Liver (tissue), 9 donors: ENCODE measurements around the gene MYO5A. TPM values are rescaled to one million over a fixed set of nuclear protein-coding genes. Genes with fewer than 3 reads are reported as not detected.

Source experiments
- DNase-seq: peaks from one replicate; pipeline ENCODE4 v3.0.0-alpha.2; 2017; ENCODE audit warnings: low spot score
- H3K27ac ChIP-seq, 2 donors: one replicate each; pipeline ENCODE4 v1.7.0; 2013; ENCODE audit warnings: inconsistent platforms in 2 of 2, low read length in 2 of 2, control low read depth in 1 of 2, low read depth in 1 of 2, mild to moderate bottlenecking in 1 of 2
- H3K27me3 ChIP-seq, 4 donors: one replicate each; pipeline versions ENCODE4 v1.6.1 to v1.7.0; 2013; ENCODE audit warnings: low read length in 3 of 4, inconsistent platforms in 1 of 4, mild to moderate bottlenecking in 1 of 4, moderate library complexity in 1 of 4; ENCODE audit not compliant: control insufficient read depth in 4 of 4, insufficient read depth in 4 of 4
- H3K36me3 ChIP-seq, 4 donors: one replicate each; pipeline versions ENCODE4 v1.6.1 to v1.7.0; 2013; ENCODE audit warnings: low read length in 3 of 4, mild to moderate bottlenecking in 3 of 4, low read depth in 1 of 4, moderate library complexity in 1 of 4; ENCODE audit not compliant: control insufficient read depth in 4 of 4, insufficient read depth in 3 of 4
- H3K4me1 ChIP-seq, 4 donors: one replicate each; pipeline versions ENCODE4 v1.6.1 to v1.7.0; 2013; ENCODE audit warnings: low read length in 3 of 4, mild to moderate bottlenecking in 3 of 4, moderate library complexity in 1 of 4; ENCODE audit not compliant: control insufficient read depth in 4 of 4, insufficient read depth in 4 of 4
- H3K4me3 ChIP-seq, 3 donors: one replicate each; pipeline versions ENCODE4 v1.6.1 to v1.7.0; 2013; ENCODE audit warnings: low read length in 3 of 3, control low read depth in 1 of 3, low read depth in 1 of 3, mild to moderate bottlenecking in 1 of 3
- H3K9ac ChIP-seq, 2 donors: one replicate each; pipeline ENCODE4 v1.7.0; 2013; ENCODE audit warnings: low read length in 2 of 2, mild to moderate bottlenecking in 2 of 2, moderate library complexity in 2 of 2, control low read depth in 1 of 2, low read depth in 1 of 2
- H3K9me3 ChIP-seq, 4 donors: one replicate each; pipeline versions ENCODE4 v1.6.1 to v1.7.0; 2013; ENCODE audit warnings: low read length in 3 of 4; ENCODE audit not compliant: control insufficient read depth in 4 of 4
- EGR1 ChIP-seq, 2 donors: IDR thresholded peaks; 2 replicates each; pipeline ENCODE4 v1.6.1; 2016 to 2018; ENCODE audit warnings: antibody characterized with exemption in 2 of 2, low read depth in 2 of 2
- FOXA1 ChIP-seq: IDR thresholded peaks from 2 replicates; pipeline ENCODE4 v1.6.1; 2016; ENCODE audit warnings: antibody characterized with exemption
- GABPA ChIP-seq, 2 donors: IDR thresholded peaks in 1 of 2; conservative IDR thresholded peaks in 1 of 2; 2 replicates each; pipeline ENCODE4 v1.6.1; 2016; ENCODE audit warnings: antibody characterized with exemption in 2 of 2, mild to moderate bottlenecking in 1 of 2, moderate library complexity in 1 of 2
- HNF4A ChIP-seq, 2 donors: conservative IDR thresholded peaks; 2 replicates each; pipeline ENCODE4 v1.6.1; 2016; ENCODE audit warnings: antibody characterized with exemption in 2 of 2, mild to moderate bottlenecking in 2 of 2
- HNF4G ChIP-seq: IDR thresholded peaks from 2 replicates; pipeline ENCODE4 v1.6.1; 2016; ENCODE audit warnings: antibody characterized with exemption
- JUND ChIP-seq, 2 donors: IDR thresholded peaks; 2 replicates each; pipeline ENCODE4 v1.6.1; 2016; ENCODE audit warnings: antibody characterized with exemption in 2 of 2
- RAD21 ChIP-seq, 2 donors: IDR thresholded peaks; 2 replicates each; pipeline ENCODE4 v1.6.1; 2016; ENCODE audit warnings: antibody characterized with exemption in 2 of 2, mild to moderate bottlenecking in 2 of 2
- RXRA ChIP-seq, 2 donors: IDR thresholded peaks; 2 replicates each; pipeline ENCODE4 v1.6.1; 2017 to 2018; ENCODE audit warnings: antibody characterized with exemption in 2 of 2, mild to moderate bottlenecking in 1 of 2
- SP1 ChIP-seq: IDR thresholded peaks from 2 replicates; pipeline ENCODE4 v1.6.1; 2018; ENCODE audit warnings: antibody characterized with exemption, mild to moderate bottlenecking
- TAF1 ChIP-seq: conservative IDR thresholded peaks from 2 replicates; pipeline ENCODE4 v1.6.1; 2016; ENCODE audit warnings: antibody characterized with exemption, mild to moderate bottlenecking
- YY1 ChIP-seq: IDR thresholded peaks from 2 replicates; pipeline ENCODE4 v1.6.1; 2016; ENCODE audit warnings: antibody characterized with exemption, mild to moderate bottlenecking
- WGBS: extraction: QIAGEN DNeasy Blood & Tissue Kit; methylation state at CpG from one replicate; pipeline ENCODE4 v1.1.7; 2013; 5-methylcytosine and 5-hydroxymethylcytosine counted together
- polyA plus RNA-seq, 2 donors: library from polyadenylated mRNA; stranded (reverse) in 1 of 2; unstranded in 1 of 2; fragments of 200-250 nt in 1 of 2; fragments of >200 nt in 1 of 2; fragmentation: Nextera tagmentation in 1 of 2; extraction: Ambion mirVana in 1 of 2; gene quantifications; one replicate each; pipeline versions ENCODE4 v1.2.1 to v1.2.3, GENCODE V29; 2013 to 2015
- total RNA-seq, 2 donors: library from RNA; depleted of rRNA; stranded (reverse); fragments of >200 nt; gene quantifications; one replicate each; pipeline ENCODE4 v1.2.3, GENCODE V29; 2014
- TF ChIP-seq, protein P1 (sequence below): IDR thresholded peaks from 2 replicates; pipeline ENCODE4 v1.6.1; 2016; ENCODE audit warnings: antibody characterized with exemption
- TF ChIP-seq, protein P2 (sequence below): IDR thresholded peaks from 2 replicates; pipeline ENCODE4 v1.6.1; 2016; ENCODE audit warnings: antibody characterized with exemption, mild to moderate bottlenecking
- TF ChIP-seq, protein P3 (sequence below): IDR thresholded peaks from 2 replicates; pipeline ENCODE4 v1.6.1; 2016; ENCODE audit warnings: antibody characterized with exemption
- TF ChIP-seq, protein P4 (sequence below): fragments of 150-350 bp; IDR thresholded peaks from 2 replicates; pipeline ENCODE4 v1.5.1; 2017; ENCODE audit warnings: improper control_type of control experiment, low read depth, low read length; ENCODE audit not compliant: missing input control
- donor health status: healthy.
- donor health status: healthy.
- donor health status: healthy.
- donor health status: healthy.
- donor health status: healthy.

The MYO5A gene
- total and polyA plus RNA-seq, 4 donors: 1.0 to 7.1 (median 3.0) TPM

DNA sequence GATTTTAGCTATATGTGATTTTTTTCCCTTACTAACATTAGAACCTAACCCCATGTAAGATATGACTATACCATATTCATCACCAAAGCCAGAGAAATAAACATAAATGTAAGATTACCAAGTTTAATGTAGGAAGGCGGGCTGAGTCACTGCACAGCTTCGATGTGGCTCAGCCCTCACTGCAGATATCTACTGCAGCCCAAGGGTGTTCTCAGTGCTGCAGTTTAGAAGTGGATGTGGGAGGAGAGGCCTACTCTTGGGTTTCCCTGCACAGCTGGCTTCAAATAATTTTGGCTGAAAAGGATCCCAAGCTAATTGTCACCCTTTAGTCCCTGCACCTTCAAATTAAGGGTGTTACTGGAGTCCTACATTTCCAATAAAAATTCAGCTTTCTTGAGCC, 30.9 kb upstream of the MYO5A start:
- Histone ChIP-seq H3K27me3 (no peaks in the 10 kb centered on the region), H3K4me3 (no peak overlapping the region), H3K9ac (no peak overlapping the region), H3K36me3 (peaks cover 0 to 10% (median 3%) of the 10 kb centered on the region in 4 donors), H3K4me1 (peaks cover 5 to 14% (median 8%) of the 10 kb centered on the region in 4 donors), H3K27ac (no peak overlapping the region), H3K9me3 (no peaks in the 10 kb centered on the region)
- no peak for DNase-seq
- no peak for TF ChIP-seq RAD21 (IDR thresholded peaks at IDR 0.05)
- TF ChIP-seq GABPA (IDR thresholded peaks at IDR 0.05 in 1 of 2, conservative IDR thresholded peaks at IDR 0.05 in 1 of 2): no peak
- TF ChIP-seq RXRA (IDR thresholded peaks at IDR 0.05): no peak
- no peak for TF ChIP-seq YY1
- TF ChIP-seq, protein P1, sequence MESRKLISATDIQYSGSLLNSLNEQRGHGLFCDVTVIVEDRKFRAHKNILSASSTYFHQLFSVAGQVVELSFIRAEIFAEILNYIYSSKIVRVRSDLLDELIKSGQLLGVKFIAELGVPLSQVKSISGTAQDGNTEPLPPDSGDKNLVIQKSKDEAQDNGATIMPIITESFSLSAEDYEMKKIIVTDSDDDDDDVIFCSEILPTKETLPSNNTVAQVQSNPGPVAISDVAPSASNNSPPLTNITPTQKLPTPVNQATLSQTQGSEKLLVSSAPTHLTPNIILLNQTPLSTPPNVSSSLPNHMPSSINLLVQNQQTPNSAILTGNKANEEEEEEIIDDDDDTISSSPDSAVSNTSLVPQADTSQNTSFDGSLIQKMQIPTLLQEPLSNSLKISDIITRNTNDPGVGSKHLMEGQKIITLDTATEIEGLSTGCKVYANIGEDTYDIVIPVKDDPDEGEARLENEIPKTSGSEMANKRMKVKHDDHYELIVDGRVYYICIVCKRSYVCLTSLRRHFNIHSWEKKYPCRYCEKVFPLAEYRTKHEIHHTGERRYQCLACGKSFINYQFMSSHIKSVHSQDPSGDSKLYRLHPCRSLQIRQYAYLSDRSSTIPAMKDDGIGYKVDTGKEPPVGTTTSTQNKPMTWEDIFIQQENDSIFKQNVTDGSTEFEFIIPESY: no peak
- TF ChIP-seq FOXA1: no peak
- TF ChIP-seq, protein P2, sequence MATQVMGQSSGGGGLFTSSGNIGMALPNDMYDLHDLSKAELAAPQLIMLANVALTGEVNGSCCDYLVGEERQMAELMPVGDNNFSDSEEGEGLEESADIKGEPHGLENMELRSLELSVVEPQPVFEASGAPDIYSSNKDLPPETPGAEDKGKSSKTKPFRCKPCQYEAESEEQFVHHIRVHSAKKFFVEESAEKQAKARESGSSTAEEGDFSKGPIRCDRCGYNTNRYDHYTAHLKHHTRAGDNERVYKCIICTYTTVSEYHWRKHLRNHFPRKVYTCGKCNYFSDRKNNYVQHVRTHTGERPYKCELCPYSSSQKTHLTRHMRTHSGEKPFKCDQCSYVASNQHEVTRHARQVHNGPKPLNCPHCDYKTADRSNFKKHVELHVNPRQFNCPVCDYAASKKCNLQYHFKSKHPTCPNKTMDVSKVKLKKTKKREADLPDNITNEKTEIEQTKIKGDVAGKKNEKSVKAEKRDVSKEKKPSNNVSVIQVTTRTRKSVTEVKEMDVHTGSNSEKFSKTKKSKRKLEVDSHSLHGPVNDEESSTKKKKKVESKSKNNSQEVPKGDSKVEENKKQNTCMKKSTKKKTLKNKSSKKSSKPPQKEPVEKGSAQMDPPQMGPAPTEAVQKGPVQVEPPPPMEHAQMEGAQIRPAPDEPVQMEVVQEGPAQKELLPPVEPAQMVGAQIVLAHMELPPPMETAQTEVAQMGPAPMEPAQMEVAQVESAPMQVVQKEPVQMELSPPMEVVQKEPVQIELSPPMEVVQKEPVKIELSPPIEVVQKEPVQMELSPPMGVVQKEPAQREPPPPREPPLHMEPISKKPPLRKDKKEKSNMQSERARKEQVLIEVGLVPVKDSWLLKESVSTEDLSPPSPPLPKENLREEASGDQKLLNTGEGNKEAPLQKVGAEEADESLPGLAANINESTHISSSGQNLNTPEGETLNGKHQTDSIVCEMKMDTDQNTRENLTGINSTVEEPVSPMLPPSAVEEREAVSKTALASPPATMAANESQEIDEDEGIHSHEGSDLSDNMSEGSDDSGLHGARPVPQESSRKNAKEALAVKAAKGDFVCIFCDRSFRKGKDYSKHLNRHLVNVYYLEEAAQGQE: no peak
- no peak for TF ChIP-seq HNF4A (conservative IDR thresholded peaks at IDR 0.05)
- TF ChIP-seq TAF1: no peak
- WGBS: 92% methylated on average over 2 of the region's 2 CpGs

DNA sequence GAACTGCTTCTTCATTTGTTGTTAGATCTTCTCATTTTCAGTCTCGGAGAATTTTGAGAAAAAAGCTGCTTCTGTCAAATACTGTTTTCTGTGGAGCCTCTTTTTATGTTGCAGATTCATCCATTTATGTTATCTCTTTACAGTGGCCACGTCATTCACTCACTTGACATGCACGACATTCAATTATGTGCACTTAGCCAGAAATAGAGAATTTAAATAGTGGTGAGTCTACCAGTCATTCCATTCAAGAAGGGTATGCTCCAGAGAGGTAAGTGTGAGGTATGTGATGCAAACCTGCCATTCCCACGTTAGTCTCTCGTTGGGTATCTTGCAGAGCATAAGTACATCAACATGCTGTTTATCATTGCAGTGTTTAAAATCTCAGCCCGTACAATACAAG, 30.3 kb upstream of the MYO5A start:
- no peak overlapping the region for H3K4me3 ChIP-seq
- TF ChIP-seq SP1: no peak
- TF ChIP-seq RAD21 (IDR thresholded peaks at IDR 0.05): no peak
- TF ChIP-seq HNF4G: no peak
- TF ChIP-seq, protein P1: no peak
- TF ChIP-seq, protein P3, sequence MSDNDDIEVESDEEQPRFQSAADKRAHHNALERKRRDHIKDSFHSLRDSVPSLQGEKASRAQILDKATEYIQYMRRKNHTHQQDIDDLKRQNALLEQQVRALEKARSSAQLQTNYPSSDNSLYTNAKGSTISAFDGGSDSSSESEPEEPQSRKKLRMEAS: no peak
- TF ChIP-seq, protein P2: no peak
- no peak for TF ChIP-seq JUND (IDR thresholded peaks at IDR 0.05)
- no peak for TF ChIP-seq TAF1
- TF ChIP-seq, protein P4, sequence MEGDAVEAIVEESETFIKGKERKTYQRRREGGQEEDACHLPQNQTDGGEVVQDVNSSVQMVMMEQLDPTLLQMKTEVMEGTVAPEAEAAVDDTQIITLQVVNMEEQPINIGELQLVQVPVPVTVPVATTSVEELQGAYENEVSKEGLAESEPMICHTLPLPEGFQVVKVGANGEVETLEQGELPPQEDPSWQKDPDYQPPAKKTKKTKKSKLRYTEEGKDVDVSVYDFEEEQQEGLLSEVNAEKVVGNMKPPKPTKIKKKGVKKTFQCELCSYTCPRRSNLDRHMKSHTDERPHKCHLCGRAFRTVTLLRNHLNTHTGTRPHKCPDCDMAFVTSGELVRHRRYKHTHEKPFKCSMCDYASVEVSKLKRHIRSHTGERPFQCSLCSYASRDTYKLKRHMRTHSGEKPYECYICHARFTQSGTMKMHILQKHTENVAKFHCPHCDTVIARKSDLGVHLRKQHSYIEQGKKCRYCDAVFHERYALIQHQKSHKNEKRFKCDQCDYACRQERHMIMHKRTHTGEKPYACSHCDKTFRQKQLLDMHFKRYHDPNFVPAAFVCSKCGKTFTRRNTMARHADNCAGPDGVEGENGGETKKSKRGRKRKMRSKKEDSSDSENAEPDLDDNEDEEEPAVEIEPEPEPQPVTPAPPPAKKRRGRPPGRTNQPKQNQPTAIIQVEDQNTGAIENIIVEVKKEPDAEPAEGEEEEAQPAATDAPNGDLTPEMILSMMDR: no peak
- TF ChIP-seq FOXA1: no peak
- no peak for TF ChIP-seq EGR1 (IDR thresholded peaks at IDR 0.05; ENCODE audit: low read depth in 2 of 2)
- no peak for TF ChIP-seq RXRA (IDR thresholded peaks at IDR 0.05)
- no peak for TF ChIP-seq HNF4A (conservative IDR thresholded peaks at IDR 0.05)
- DNase-seq: no peak
- H3K9me3 ChIP-seq: no peaks in the 10 kb centered on the region
- H3K4me1 ChIP-seq: peaks cover 5 to 12% (median 7%) of the 10 kb centered on the region in 4 donors
- H3K36me3 ChIP-seq: peaks cover 0 to 14% (median 3%) of the 10 kb centered on the region in 4 donors
- WGBS: 92% methylated on average over 6 of the region's 6 CpGs
- no peaks in the 10 kb centered on the region for H3K27me3 ChIP-seq
- no peak overlapping the region for H3K27ac ChIP-seq
- H3K9ac ChIP-seq: no peak overlapping the region
